ENCODE data around the gene ANO8. TPM values are rescaled to one million over a fixed set of nuclear protein-coding genes. Genes with fewer than 3 reads are reported as not detected.
"Not testable (repeated sequence)": the region's sequence is repeated elsewhere in the genome, so short reads cannot be mapped to it uniquely, and the experiment has no call there.

The ANO8 gene
- total RNA-seq, 1 experiment from 2014 or later, result 12.1 TPM

DNA sequence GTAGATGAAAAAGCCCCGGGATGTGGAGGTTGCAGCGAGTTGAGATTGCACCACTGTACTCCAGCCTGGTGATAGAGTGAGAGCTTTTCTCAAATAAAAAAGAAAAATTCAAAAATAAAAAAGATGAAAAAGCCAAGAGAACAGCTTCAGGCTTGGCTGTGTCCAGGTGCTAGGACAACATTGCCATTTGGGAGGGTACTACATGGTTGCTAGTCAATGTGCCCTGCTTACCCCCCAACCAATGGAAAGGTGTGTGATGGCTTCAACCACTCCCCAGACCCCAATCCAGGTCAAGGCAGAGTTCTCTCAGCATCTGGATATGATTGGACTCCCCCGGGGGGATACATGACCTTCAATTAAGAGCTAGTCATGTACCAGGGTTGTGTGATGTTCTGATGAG lies 55.2 kb downstream of the ANO8 start:
- H3K27ac ChIP-seq (ENCODE audit: low read length), result no peak overlapping the region
- no peaks in the 10 kb centered on the region for H3K27me3 ChIP-seq (ENCODE audit: low read length)
- TF ChIP-seq EZH2 (IDR thresholded peaks at IDR 0.05; ENCODE audit: low read length, unreplicated experiment) (no peak), EZH2phosphoT487 (IDR thresholded peaks at IDR 0.05; ENCODE audit: borderline replicate concordance, low read length) (no peak)
- TF ChIP-seq, protein P1, sequence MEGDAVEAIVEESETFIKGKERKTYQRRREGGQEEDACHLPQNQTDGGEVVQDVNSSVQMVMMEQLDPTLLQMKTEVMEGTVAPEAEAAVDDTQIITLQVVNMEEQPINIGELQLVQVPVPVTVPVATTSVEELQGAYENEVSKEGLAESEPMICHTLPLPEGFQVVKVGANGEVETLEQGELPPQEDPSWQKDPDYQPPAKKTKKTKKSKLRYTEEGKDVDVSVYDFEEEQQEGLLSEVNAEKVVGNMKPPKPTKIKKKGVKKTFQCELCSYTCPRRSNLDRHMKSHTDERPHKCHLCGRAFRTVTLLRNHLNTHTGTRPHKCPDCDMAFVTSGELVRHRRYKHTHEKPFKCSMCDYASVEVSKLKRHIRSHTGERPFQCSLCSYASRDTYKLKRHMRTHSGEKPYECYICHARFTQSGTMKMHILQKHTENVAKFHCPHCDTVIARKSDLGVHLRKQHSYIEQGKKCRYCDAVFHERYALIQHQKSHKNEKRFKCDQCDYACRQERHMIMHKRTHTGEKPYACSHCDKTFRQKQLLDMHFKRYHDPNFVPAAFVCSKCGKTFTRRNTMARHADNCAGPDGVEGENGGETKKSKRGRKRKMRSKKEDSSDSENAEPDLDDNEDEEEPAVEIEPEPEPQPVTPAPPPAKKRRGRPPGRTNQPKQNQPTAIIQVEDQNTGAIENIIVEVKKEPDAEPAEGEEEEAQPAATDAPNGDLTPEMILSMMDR (conservative IDR thresholded peaks at IDR 0.05; ENCODE audit: low read depth, low read length), result no peak
- no peaks in the 10 kb centered on the region for H3K79me2 ChIP-seq (ENCODE audit: low read length)
- H3K4me2 ChIP-seq (ENCODE audit: low read length), result no peak overlapping the region
- H2AFZ ChIP-seq (ENCODE audit: low read length), result no peak overlapping the region
- no peak overlapping the region for H3K9ac ChIP-seq (ENCODE audit: low read length)
- CTCF ChIA-PET, result interaction anchor here (0.8 kb wide), 1 partner anchor 26 kb away, joined by 4 read pairs; the partner anchor contains the start of gene MRPL34
- ATAC-seq, result no peak
- no peaks in the 10 kb centered on the region for H3K9me3 ChIP-seq (ENCODE audit: low read length)
- H3K4me1 ChIP-seq (ENCODE audit: insufficient read depth, low read length), result no peaks in the 10 kb centered on the region
- no TSS peak for BruUV-seq (replicated peaks)
- POLR2A ChIA-PET (ENCODE audit: unreplicated experiment), result no interaction called here
- H4K20me1 ChIP-seq (ENCODE audit: low read length), result no peaks in the 10 kb centered on the region
- H3K9me2 ChIP-seq (replicated peaks; ENCODE audit: low read length), result no peaks in the 10 kb centered on the region
- H3K4me3 ChIP-seq (ENCODE audit: low read length), result no peak overlapping the region
- intact Hi-C loops (cut with micrococcal nuclease), result no loop called here
- DNase-seq, result no peak
- no peaks in the 10 kb centered on the region for H3F3A ChIP-seq (ENCODE audit: low read length, unreplicated experiment)
- peaks cover 21% of the 10 kb centered on the region for H3K36me3 ChIP-seq (ENCODE audit: low read depth, low read length)

DNA sequence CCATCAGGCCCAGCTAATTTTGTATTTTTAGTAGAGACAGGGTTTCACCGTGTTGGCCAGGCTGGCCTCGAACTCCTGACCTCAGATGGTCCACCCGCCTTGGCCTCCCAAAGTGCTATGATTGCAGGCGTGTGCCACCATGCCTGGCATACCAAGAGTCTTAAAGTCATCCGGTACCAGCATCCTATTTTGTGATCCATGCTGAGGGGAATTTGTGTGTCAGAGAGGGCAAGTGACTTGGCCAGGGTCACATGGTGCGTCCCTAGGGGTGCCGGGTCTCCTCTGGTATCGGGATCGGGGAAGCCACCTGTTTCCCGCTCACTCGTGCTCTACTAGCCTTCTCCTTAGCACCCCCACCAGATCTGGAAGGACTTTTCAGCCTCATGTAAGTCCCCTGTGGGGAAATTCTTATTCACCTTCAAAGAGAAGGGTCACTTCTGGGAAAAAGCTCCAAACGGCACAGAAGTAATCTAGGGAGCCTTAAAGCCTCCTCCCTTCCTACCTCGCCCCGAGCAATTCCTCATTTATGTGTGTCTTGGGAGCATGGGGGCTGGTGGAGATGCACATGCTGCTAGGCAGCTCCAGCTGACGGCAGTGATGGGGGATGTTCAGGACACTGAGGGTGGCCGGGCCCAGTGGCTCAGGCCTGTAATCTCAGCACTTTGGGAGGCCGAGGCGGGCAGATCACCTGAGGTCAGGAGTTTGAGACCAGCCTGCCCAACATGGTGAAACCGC lies 59.0 kb downstream of the ANO8 start:
- Histone ChIP-seq H3K4me1 (ENCODE audit: insufficient read depth, low read length) (no peaks in the 10 kb centered on the region), H3F3A (ENCODE audit: low read length, unreplicated experiment) (no peaks in the 10 kb centered on the region), H3K79me2 (ENCODE audit: low read length) (no peaks in the 10 kb centered on the region), H3K9me3 (ENCODE audit: low read length) (no peaks in the 10 kb centered on the region), H2AFZ (ENCODE audit: low read length) (no peak overlapping the region), H3K9ac (ENCODE audit: low read length) (no peak overlapping the region), H3K9me2 (replicated peaks; ENCODE audit: low read length) (no peaks in the 10 kb centered on the region), H3K27ac (ENCODE audit: low read length) (no peak overlapping the region), H3K4me3 (ENCODE audit: low read length) (no peak overlapping the region), H3K4me2 (ENCODE audit: low read length) (no peak overlapping the region), H4K20me1 (ENCODE audit: low read length) (no peaks in the 10 kb centered on the region), H3K27me3 (ENCODE audit: low read length) (no peaks in the 10 kb centered on the region), H3K36me3 (ENCODE audit: low read depth, low read length) (peaks cover 38% of the 10 kb centered on the region)
- DNase-seq, result no peak
- POLR2A ChIA-PET (ENCODE audit: unreplicated experiment), result no interaction called here
- no peak for TF ChIP-seq EZH2phosphoT487 (IDR thresholded peaks at IDR 0.05; ENCODE audit: borderline replicate concordance, low read length)
- TF ChIP-seq, protein P1 (conservative IDR thresholded peaks at IDR 0.05; ENCODE audit: low read depth, low read length), result no peak
- no peak for TF ChIP-seq EZH2 (IDR thresholded peaks at IDR 0.05; ENCODE audit: low read length, unreplicated experiment)
- BruUV-seq (replicated peaks), result no TSS peak
- no peak for ATAC-seq
- intact Hi-C loops (cut with micrococcal nuclease), result no loop called here
- CTCF ChIA-PET, result no interaction called here

DNA sequence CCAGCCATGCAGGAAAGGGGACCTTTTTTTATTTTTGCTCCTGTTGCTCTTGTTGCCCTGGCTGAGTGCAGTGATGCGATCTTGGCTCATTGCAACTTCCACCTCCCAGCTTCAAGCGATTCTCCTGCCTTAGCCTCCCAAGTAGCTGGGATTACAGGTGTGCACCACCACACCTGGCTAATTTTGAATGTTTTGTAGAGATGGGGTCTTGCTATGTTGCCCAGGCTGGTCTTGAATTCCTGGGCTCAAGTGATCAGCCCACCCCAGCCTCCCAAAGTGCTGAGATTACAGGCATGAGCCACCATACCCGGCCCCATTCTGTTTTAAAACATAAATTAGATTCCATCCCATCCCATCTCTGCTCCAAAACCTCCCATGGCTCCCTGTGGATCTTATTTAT lies 59.8 kb downstream of the ANO8 start:
- H2AFZ ChIP-seq (ENCODE audit: low read length); H3K4me3 ChIP-seq (ENCODE audit: low read length); POLR2A ChIA-PET (ENCODE audit: unreplicated experiment); H3K4me1 ChIP-seq (ENCODE audit: insufficient read depth, low read length); H3K9me2 ChIP-seq (replicated peaks; ENCODE audit: low read length); intact Hi-C loops (cut with micrococcal nuclease); H3K4me2 ChIP-seq (ENCODE audit: low read length); H3K79me2 ChIP-seq (ENCODE audit: low read length); CTCF ChIA-PET; DNase-seq; H3K9ac ChIP-seq (ENCODE audit: low read length); H3K9me3 ChIP-seq (ENCODE audit: low read length); H4K20me1 ChIP-seq (ENCODE audit: low read length); BruUV-seq (replicated peaks); ATAC-seq; H3K27me3 ChIP-seq (ENCODE audit: low read length); H3F3A ChIP-seq (ENCODE audit: low read length, unreplicated experiment); H3K27ac ChIP-seq (ENCODE audit: low read length): not testable (repeated sequence)
- H3K36me3 ChIP-seq (ENCODE audit: low read depth, low read length), result peaks cover 40% of the 10 kb centered on the region

Other genes with a start within 250 kb of the ANO8 start
- gene USE1, start 119.5 kb downstream of the ANO8 start, total RNA-seq (2014; rRNA removed), result 32.5 and 41.5 TPM in 2 replicates
- 5.6 and 9.4 TPM in 2 replicates for gene OCEL1, start 108.6 kb downstream of the ANO8 start, total RNA-seq (2014; rRNA removed)
- gene NR2F6, start 88.9 kb downstream of the ANO8 start, total RNA-seq (2014; rRNA removed), result 134 and 159 TPM in 2 replicates
- gene USHBP1, start 70.1 kb downstream of the ANO8 start, total RNA-seq (2014; rRNA removed), result not detected in 2 replicates
- gene BABAM1, start 67.4 kb downstream of the ANO8 start, total RNA-seq (2014; rRNA removed), result 196 and 214 TPM in 2 replicates
- 2.2 and 3.1 TPM in 2 replicates for gene ANKLE1, start 53.0 kb downstream of the ANO8 start, total RNA-seq (2014; rRNA removed)
- gene ABHD8, start 31.4 kb downstream of the ANO8 start, total RNA-seq (2014; rRNA removed), result 42.4 and 53.8 TPM in 2 replicates
- gene MRPL34, start 29.0 kb downstream of the ANO8 start, total RNA-seq (2014; rRNA removed), result 191 and 206 TPM in 2 replicates
- gene DDA1, start 25.3 kb downstream of the ANO8 start, total RNA-seq (2014; rRNA removed), result 85.0 and 87.9 TPM in 2 replicates
- 86.0 and 109 TPM in 2 replicates for gene GTPBP3, start 2.7 kb upstream of the ANO8 start, total RNA-seq (2014; rRNA removed)
- not detected in 2 replicates for gene PLVAP, start 42.5 kb upstream of the ANO8 start, total RNA-seq (2014; rRNA removed)
- not detected in 2 replicates for gene CCDC194, start 59.3 kb upstream of the ANO8 start, total RNA-seq (2014; rRNA removed)
- gene BST2, start 70.8 kb upstream of the ANO8 start, total RNA-seq (2014; rRNA removed), result 0.84 and 1.3 TPM in 2 replicates
- 82.5 and 103 TPM in 2 replicates for gene MVB12A, start 85.2 kb upstream of the ANO8 start, total RNA-seq (2014; rRNA removed)
- 1.7 and 3.0 TPM in 2 replicates for gene TMEM221, start 113.8 kb upstream of the ANO8 start, total RNA-seq (2014; rRNA removed)
- gene NXNL1, start 126.1 kb upstream of the ANO8 start, total RNA-seq (2014; rRNA removed), result not detected in 2 replicates
- 8.9 and 9.7 TPM in 2 replicates for gene SLC27A1, start 135.7 kb upstream of the ANO8 start, total RNA-seq (2014; rRNA removed)
- gene PGLS, start 176.8 kb upstream of the ANO8 start, total RNA-seq (2014; rRNA removed), result 130 and 146 TPM in 2 replicates
- 80.7 and 98.8 TPM in 2 replicates for gene COLGALT1, start 220.8 kb upstream of the ANO8 start, total RNA-seq (2014; rRNA removed)